Measurements from ENCODE around the gene ZNF189.
A peak's percentile ranks its signal among the peaks of the same experiment; 100 is the strongest.

The ZNF189 gene

DNA sequence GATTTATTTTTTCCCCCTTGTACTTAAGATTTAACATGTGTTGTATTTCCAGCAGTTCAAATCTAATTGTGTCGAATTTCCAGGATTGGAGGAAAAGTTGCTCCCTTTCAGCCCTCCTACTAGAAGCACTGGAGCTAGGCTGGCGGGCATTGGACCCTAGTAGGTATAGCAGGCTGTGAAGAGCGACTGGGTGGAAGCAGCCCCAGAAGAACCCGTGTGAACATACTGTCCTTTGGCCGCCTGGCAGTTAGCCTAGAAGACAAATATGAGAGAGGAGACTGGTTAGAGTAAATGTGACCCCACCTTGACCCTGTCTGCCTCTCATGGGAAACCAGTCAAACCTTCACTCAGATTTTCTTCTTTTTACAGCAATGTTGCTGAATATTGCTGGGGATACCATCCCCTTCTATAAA lies 23.0 kb downstream of the ZNF189 start:
- no peak for DNase-seq

DNA sequence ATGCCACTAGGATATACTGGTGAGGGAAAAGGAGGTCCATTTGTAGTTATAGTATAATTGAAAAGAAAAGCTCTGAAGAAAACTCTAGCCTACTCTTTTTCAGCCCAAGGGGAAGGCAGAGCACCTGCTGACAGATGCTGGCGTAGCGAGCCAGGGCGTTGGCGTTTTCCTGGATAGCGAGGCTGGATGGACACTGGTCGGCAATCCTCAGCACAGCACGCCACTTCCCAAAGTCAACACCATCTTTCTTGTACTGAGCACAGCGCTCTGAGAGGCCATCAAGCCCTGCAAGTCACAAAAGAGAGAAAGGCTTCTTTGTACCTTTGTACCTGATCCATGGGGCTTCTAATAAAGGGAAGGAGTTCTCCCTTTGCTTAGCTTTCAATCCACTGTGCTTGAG lies 28.7 kb downstream of the ZNF189 start:
- DNase-seq: no peak

DNA sequence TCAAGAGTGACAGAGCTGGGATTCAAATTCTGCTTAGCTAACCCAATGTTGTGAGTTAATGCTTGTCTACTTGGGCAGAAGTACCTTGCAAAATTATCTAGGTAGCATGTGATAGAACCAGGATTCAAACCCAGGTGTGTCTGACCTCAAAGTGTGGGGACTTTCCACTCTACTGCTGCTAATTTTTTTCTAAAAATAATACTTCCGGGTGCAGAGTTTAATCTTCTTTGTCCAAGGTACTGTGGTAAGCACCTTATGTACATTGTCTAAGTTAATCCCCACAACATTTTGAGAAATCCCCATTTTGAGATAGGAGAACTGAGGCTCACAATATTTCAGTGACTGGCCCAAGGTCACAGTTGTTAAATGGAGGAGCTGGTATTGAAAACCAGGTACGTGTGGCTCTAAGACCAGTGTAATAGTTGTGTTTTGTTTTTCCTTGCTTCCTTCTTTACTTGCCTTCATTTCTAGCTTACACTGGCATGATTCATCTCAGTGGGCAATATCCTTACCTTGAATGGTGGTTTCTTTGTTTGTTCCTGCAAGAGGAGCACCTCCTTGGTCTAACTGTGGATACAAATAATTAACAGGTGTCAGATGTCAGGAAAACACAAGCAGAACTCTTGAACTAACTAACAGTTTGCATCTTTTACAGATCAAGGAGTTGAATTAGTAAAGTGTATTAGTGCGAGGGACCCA lies 29.5 kb downstream of the ZNF189 start:
- DNase-seq: no peak

DNA sequence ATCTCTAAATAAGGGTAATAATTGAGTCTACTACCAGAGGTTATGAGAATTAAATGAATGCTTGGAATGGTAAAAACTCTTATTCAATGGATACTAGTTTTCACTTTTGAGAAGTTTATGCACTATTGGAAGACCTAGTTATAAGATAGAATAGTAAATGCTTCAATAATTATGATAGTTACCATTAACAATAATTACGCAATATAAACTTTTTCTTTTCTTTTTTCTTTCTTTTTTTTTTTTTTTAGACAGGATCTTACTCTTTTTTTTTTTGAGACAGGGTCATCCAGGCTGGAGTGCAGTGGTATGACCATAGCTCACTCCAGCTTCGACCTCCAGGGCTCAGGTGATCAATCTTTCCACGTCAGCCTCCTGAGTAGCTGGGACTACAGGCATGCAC lies 30.3 kb downstream of the ZNF189 start:
- DNase-seq: no peak

DNA sequence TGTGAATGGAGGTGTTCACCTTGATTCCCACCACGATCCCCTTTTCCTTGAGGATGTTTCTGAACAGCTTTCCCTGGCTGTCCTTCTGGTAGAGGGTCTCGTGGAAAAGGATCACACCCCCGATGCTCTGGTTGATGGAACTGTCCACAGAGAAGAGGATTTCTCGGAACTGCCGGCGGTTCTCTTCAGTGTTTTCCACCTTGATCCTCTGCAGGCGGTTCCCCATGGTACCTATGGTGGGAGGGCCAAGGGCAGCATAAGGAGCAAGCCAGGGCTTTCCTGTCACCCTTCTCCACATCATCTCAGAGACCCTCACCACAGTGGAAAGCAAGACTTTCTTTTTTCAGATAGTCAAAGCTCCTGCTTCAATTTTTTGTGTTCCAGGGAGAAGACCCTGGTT lies 31.1 kb downstream of the ZNF189 start:
- no peak for DNase-seq

DNA sequence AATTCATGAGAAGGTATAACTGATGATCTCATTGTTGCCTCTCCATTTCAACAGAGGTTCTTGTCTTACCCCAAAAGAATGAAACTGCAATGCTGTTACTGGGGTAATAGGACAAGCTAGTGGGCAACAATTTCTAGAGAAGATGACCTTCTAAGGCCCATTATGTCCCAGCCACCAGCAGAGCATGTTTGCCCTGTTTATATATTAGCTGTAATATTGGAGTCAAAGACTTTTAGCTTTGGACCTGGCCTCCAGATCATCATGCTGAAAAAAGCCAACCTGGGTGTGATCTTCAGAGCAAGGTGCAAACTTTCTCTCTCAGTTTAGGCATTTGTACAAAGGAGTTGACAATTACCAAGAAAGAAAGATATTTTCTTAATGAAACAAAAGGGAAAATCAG lies 33.5 kb downstream of the ZNF189 start:
- DNase-seq: no peak

DNA sequence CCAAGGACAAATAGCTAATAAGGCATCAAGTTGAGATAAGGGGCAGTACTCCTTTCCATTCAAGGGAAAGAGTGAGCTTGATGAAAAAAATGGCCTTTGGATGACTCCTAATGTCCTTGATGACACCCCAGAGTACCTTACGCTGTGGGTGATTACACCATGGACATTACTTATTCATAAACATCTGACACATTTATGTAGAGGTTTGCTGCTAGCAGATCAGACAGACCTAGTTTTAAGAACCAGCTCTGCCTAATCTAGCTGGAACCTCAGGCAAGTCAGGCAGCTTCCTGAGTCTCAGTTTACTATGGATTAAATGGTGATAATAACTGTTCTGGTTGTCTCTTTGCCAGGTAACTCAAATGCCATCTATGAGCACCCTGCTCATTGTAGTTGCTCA lies 34.1 kb downstream of the ZNF189 start:
- DNase-seq: no peak

DNA sequence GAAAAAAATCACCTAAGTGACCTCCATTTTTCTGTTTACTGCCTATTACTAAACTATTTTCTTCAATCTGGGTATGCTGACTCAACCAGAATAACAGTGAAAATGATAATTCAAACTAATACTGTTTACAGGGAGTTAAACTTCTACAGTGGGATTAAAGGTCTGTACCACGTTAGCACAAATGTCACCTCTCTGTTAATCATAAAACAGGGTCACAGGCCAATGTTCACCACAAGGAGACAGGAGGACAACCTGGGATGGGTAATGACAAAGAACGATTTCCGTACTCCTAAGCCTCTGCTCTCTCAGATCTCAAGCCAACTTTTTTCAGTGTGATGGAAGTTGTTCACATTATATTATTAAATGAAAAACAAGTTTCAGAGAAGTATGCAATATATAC lies 34.6 kb downstream of the ZNF189 start:
- DNase-seq: no peak

DNA sequence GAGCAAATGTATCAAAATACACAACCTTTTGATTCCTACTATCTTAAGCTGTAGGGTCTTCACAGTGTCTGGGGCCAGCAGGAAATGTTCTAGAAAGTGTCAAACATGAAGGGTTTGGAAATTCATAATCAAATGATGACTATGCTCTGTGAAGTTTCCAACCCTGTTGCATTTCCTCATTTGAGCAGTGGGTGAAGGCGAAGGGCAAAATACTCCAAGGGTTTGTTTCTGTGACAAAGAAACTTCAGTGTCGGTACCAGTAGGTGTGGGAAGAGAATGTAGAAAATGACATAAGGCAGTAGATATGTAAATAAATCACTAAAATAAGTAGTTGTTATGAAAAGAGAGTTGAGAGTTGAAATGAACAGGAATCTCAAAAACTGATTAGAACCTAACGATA lies 36.3 kb downstream of the ZNF189 start:
- DNase-seq: no peak

DNA sequence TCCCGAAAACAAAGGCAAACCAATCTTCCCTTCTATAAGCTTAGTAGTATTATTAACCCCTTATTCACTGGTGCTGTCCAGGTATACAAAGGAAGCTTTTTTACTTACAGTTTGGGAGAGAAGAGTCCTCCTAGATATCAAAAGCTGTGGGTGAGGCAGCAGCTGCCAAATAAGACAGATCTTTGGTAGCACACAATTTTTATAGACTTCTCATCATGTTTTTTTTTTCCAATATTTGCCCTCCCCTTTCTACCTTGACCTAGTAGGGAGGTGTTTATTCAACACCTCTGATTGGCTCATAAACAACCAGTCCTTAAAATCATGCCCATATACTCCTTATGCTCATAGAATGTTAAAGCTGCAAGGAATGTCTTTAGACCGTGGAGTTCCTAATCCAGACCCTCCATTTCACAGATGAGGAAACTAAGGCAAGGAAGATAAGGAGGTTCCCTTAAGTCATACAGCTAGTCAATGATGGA lies 37.0 kb downstream of the ZNF189 start, which contains the start of gene ALDOB:
Gene ALDOB (minus strand): TSS at position 174 of the 479 bp plus-strand sequence. CDS start 4,887 bp downstream, outside the sequence.
- DNase-seq: no peak

DNA sequence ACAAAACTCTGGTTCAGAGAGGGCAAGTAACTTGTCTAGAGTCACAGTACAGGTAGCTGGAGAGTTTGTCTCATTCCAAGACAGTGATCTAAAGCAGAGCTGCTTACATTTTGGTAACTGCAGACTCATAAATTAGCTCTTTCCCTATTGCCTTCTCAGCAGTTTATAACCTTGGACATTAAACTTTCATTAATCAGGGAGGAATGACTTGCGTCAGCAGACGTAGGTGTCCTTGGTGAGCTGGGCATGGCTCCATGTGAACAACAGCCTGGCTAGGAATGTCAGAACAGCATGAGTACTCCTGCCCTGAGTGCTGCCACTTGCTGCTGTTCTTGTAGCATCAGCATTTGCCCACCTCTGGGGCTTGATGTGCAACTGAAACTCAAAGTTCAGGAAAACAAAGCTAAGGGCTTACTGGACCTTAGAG lies 39.2 kb downstream of the ZNF189 start:
- DNase-seq: no peak

DNA sequence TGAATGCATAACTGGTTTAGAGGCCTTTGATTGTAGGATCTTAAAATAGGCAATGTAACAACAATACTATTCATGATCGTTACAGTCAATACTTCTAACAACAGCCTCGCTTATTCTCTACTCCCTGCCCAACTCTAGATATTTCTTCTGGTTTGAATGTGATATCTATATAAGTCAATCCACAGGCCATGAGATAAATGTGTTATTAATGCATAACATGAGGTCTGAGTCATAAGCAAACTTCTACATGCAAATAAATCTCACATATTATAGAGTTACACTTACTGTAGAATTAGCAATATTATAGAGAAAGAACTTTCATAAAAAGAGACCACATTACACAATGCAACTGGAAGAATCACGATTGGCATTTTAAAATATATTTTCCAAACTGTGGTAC lies 39.9 kb downstream of the ZNF189 start:
- no peak for DNase-seq

DNA sequence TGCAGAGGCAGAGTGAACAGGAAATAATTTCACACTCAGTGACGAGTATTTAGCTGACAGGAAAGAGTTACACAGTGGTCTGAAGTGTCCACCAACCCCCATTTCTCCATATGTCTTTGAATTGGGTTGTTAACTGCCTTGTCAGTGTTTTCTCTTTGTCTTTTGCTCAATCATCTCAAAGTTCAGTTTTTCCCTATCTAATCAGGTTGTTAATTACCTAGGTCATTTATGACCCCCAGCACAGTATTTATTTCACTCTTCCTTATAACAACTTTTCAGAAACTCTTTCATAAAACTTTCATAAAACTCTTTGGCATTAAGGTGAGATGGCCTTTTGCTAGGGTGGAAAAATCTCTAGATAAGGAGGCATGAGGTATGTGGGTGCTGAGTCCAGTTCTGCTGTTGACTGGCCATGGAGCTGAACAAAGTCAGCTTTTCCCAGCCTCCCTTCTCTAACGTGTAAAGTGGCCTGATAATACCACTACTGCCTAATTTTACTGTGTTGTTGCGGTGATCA lies 42.1 kb downstream of the ZNF189 start:
- DNase-seq: no peak

DNA sequence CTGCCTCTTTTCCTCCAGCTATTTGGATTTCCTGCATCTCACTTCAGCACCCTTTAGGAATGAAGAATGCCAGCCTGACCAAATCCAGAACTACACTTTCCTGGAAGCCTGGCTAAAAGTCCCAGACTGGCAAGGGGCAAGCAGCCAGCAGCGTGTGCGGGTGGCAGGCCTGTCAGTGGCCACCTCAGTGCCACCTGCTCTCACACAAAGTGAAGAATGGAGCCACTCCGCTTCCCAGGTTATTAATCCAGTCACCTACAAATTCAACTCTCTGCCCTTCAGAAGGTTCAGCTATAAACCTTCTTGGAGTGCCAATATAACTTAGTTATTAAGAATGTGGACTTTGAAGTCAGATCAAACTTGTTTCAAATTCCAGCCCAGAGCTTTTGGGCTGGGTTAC lies 43.7 kb downstream of the ZNF189 start:
- no peak for DNase-seq

DNA sequence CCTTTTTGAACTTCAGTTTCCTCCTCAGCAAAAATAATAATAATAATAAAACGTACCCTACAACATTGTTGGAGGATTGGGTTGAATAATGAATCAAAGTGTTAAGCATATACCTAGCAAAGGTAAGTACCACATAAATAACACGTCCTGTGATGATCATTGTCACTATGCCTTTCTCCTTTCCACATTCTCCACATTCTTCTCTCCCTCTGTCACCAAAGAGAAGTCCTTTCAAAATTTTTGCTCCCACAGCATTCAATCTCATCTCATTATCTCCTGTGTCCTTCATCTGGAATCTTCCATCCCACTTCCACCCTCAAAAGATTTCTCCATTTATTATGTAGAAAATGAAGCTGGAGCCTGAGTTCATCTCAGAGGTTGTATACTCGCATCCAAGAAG lies 44.1 kb downstream of the ZNF189 start:
- DNase-seq: no peak

DNA sequence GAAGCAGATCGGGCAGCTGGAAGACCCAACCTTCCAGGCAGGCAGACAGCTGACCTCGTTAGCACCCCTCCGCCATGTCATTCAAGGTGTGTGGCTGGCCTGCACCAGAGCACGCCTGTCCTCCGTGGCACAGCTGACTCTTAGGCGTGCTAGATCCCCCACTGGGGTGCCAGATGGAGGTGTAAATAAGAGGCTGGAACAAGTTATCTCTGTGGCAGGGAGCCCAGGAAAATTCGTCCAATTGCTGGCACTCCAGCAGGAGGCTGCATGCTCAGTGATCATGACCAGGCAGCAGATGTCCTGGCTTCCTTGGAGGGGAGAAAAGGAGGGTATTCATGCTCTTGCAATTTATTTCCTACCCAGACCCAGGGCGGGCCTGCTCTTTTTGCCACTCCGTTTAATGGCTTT lies 44.7 kb downstream of the ZNF189 start:
- no peak for DNase-seq

DNA sequence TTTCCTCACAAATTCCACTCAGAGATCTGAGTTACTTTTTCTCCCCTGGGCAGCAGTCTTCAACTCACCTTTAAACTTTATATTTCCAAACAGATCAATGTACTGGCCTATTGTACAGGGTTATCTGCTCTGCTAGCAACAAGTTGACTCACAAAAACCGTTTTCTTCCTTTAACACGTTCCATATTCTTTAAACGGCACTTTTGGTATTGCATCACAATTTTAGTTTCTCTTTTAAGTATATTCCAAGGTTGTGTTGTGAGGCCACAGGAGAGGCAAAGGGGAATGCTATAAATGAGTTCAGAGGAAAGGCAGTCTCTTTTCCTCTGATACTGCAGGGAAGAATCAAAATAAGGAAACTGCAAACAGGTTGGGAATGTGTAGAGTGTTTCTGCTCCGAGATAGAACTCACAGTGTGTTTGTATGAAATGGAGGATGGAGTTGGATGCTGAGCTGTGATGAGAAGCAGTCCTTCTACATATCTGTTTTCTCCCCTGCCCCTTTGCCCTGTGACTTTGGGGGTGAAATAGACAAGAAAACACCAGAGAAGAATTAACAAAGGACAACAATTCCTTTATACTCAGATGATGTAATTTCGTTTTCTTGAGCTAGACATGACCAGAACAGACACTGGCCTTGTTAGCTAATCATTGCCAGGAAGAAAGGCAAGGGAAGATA lies 46.8 kb downstream of the ZNF189 start:
- DNase-seq: no peak

DNA sequence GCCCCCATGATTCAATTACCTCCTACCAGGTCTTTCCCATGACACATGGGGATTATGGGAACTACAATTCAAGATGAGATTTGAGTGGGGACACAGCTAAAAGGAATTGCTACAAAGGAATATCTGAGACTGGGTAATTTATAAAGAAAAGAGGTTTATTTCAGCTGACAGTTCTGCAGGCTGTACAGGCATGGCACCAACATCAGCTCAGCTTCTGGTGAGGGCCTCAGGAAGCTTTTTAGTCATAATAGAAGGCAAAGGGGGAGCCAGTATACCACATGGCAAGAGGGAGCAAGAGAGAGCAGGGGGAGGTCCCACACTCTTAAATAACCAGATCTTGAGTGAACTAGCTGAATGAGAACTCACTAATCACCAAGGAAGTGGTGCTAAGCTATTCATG lies 48.1 kb downstream of the ZNF189 start:
- no peak for DNase-seq

DNA sequence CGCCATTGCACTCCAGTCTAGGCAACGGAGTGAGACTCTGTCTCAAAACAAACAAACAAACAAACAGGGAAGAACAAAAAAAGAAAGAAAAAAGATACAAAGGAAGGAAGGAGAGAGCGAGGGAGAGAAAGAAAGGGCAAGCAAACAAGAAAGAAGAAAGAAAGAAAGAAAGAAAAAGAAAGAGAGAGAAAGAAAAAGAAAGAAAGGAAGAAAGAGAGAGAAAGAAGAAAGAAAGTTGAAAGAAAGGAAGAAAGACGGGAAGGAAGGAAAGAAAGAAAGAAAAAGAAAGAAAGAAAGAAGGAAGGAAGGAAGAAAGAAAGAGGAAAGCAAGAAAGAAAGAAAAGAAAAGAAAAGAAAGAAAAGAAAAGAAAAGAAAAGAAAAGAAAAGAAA lies 50.0 kb downstream of the ZNF189 start:
- DNase-seq: no peak

DNA sequence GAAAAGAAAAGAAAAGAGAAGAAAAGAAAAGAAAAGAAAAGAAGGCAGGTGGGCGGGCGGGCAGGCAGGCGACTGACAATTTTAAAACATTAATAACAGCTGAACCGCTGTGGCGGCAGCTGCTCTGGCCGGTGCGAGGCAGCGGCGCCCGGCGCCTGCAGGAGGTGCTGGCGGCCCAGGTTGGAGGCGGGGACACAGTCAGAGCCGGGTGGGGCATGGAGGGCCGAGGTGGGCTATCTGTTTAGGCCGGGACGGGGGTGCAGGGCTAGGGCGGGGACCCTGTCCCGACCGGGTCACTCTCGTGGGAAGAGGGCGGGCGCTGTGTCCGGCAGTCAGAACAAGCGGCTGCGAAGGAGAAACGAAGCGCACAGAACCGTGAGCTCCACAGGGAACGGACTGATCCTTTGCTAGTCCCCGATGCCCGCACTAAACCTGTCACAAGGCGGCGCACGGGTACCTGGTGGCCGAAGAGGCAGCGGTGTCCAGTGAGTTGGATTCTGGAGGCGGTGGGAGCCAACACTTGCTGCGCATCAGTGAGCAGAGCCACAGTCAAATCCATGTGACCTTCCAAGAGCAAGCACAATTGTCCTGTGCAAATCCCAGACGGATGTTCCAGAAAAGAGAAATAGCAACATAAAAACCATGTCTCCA lies 50.5 kb downstream of the ZNF189 start:
- DNase-seq: peak; percentile 15

DNA sequence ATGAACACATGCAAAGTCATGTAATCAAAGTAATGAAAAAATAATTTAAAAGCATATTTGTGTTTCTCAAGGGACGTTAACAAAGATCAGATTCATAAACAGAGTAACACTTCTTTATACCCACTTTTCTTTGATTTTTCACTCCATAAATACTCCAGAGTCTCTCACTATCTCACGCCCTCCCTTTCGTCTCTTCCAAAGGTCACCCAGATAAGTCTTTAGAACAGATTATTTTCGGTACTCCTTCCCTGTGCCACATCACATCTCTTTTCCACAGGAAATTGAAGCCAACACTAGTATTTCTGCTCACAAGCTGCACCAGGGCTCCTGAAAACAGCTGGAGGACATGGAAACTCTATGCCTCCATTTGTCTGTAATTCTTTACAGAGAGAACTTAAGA lies 52.3 kb downstream of the ZNF189 start:
- DNase-seq: no peak

DNA sequence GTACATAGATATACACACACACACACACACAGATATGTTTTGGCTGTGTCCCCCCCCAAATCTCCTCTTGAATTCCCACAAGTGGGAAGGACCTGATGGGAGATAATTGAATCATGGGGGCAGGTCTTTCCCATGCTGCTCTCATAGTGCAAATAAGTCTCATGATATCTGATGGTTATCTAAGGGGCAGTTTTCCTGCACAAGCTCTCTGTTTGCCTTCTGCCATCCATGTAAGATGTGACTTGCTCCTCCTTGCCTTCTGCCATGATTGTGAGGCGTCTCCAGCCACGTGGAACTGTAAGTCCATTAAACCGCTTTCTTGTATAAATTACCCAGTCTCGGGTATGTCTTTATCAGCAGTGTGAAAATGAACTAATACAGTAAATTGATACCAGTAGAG lies 52.8 kb downstream of the ZNF189 start:
- no peak for DNase-seq

DNA sequence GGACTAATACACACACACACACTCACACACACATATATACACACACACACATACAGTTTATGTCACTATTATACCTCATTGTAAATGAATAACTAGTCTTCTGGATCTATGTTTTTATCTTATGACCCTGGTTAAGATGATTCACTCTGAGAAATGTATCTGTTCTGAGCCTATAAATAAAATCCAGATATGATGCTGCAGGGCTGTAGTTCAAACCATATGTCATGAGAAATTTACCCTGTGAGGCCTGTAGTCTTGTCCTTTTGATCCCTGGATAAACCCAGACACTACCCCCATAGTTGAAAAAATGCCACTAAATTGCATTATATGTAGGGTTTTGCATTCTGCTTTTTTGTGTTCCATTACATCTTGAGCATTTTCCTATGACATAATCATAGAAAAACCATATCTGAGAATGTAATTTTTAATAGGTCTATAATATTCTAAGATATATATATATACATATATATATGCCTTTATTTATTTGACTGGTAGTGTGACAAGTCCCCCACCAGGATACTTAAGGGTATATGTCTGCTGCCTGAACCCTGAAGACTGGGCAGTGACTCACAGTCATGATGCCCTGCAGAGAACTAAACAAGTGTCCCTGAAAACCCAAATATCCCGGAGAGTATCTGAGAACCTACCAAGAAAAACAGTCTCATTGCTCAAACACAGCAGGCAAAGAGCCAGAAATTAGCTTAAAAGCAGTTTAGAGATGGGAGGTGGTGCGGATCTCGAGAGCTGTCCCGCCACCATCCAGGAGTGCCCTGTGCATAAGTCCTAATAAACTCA lies 55.3 kb downstream of the ZNF189 start:
- DNase-seq: no peak

All from GDM1 (cell line).